Endothelial cell of umbilical vein (primary cell): Measurements from ENCODE around the gene UBE2QL1.

Source experiments
- CTCF ChIP-seq, 2 donors: IDR thresholded peaks; 1 replicate in 1 of 2; 2 replicates in 1 of 2; pipeline ENCODE4 v1.5.1; 2011; ENCODE audit warnings: low read length in 2 of 2, mild to moderate bottlenecking in 2 of 2, moderate library complexity in 2 of 2, control low read depth in 1 of 2, inconsistent platforms in 1 of 2, low read depth in 1 of 2; ENCODE audit not compliant: insufficient read depth in 1 of 2; ENCODE audit errors: extremely low read depth in 1 of 2
- EZH2 ChIP-seq: IDR thresholded peaks from 2 replicates; pipeline ENCODE4 v1.6.1; 2012; ENCODE audit warnings: borderline replicate concordance, low read depth, mild to moderate bottlenecking, moderate library complexity, low read length, inconsistent platforms; ENCODE audit not compliant: severe bottlenecking
- FOS ChIP-seq: IDR thresholded peaks from 2 replicates; pipeline ENCODE4 v1.6.1; 2011; ENCODE audit warnings: mild to moderate bottlenecking, low read length, moderate library complexity, borderline replicate concordance; ENCODE audit not compliant: insufficient read depth
- GATA2 ChIP-seq: IDR thresholded peaks from 2 replicates; pipeline ENCODE4 v1.7.0; 2011; ENCODE audit warnings: low read depth, mild to moderate bottlenecking, moderate library complexity, mixed read lengths, low read length; ENCODE audit not compliant: insufficient read length, insufficient read depth
- JUN ChIP-seq: IDR thresholded peaks from 2 replicates; pipeline ENCODE4 v1.6.1; 2011; ENCODE audit warnings: borderline replicate concordance, low read depth; ENCODE audit not compliant: insufficient read length, insufficient read depth
- MAX ChIP-seq: IDR thresholded peaks from 2 replicates; pipeline ENCODE4 v1.6.1; 2011; ENCODE audit not compliant: insufficient read depth, insufficient read length
- MYC ChIP-seq: IDR thresholded peaks from one replicate; pipeline ENCODE4 v1.6.1; 2011; ENCODE audit warnings: mild to moderate bottlenecking, low read depth, low read length
- POLR2A ChIP-seq: IDR thresholded peaks from 2 replicates; pipeline ENCODE4 v1.6.1; 2012; ENCODE audit warnings: low read depth, mild to moderate bottlenecking, control low read depth, low read length
- POLR2AphosphoS5 ChIP-seq: IDR thresholded peaks from 2 replicates; pipeline ENCODE4 v1.6.1; 2012; ENCODE audit warnings: low read depth, mild to moderate bottlenecking, control low read depth, low read length, moderate library complexity; ENCODE audit not compliant: insufficient read depth

- TF ChIP-seq CTCF (IDR thresholded peaks at IDR 0.05; ENCODE audit: extremely low read depth in 1 of 2, insufficient read depth in 1 of 2, low read depth in 1 of 2, low read length in 2 of 2) (no peak), POLR2A (no peak), POLR2AphosphoS5 (no peak), MAX (no peak), MYC (no peak), EZH2 (no peak), GATA2 (no peak), FOS (no peak), JUN (no peak)
These were observed 53.0 kb downstream of the UBE2QL1 start for GRCh38 chr5:6501701-6502100.
